ENCODE measurements around the gene FANCI.

Gene FANCI

DNA sequence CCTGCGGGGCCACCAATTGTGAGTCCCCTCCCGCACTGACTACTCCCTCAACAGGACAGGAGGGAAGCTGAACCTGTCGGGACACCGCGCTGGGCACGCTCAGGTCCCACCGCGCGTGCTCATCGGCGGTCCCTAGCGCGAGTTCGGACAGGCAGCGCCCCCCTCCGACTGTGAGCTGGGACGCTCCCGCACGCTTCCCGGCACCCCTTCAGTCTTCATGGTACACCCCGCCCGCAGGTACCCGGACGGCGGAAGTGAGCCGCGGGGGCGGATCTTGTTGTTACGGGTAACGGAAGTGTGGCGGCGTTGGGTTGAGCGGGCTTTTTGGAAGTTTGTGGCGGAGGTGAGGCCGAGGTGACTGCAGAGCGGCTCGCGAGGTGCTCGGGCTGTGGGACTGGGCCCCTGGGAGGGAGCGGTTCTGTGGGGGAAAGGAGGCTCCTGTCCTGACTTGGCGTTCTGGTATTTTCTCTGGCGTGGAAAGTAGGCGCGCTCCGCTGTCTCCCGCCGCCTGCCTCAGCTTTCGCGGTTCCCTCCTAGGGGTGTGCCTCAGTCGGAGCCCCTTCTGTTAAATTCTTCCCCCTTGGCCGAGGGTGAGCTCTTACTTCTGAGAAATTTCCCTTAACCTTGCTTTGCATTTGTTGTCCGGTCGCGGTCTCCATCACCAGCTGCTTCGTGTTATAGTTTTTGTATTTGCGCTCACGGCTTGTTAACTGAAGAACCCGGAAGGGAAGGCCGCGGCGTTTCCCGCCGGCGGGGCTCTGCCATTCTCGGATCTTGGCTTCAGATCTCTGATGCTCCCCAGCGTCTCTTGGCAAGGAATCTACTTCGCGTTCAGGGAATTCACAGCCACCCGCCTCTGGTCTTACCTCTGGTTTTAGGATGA, at the start of gene FANCI:
FANCI (plus strand) TSS at position 289 of the 883 bp plus-strand sequence. CDS start 3,669 bp downstream, outside the sequence.
- H3K27me3 ChIP-seq = peaks cover 8% of the 10 kb centered on the region
- TF ChIP-seq, protein P1, sequence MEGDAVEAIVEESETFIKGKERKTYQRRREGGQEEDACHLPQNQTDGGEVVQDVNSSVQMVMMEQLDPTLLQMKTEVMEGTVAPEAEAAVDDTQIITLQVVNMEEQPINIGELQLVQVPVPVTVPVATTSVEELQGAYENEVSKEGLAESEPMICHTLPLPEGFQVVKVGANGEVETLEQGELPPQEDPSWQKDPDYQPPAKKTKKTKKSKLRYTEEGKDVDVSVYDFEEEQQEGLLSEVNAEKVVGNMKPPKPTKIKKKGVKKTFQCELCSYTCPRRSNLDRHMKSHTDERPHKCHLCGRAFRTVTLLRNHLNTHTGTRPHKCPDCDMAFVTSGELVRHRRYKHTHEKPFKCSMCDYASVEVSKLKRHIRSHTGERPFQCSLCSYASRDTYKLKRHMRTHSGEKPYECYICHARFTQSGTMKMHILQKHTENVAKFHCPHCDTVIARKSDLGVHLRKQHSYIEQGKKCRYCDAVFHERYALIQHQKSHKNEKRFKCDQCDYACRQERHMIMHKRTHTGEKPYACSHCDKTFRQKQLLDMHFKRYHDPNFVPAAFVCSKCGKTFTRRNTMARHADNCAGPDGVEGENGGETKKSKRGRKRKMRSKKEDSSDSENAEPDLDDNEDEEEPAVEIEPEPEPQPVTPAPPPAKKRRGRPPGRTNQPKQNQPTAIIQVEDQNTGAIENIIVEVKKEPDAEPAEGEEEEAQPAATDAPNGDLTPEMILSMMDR (IDR thresholded peaks at IDR 0.05) = peak; percentile 63
- H3K36me3 ChIP-seq = no peaks in the 10 kb centered on the region
- H3K27ac ChIP-seq = peak within 1 kb of the TSS; percentile 84
- peak within 1 kb of the TSS; percentile 89 to 91 for H3K4me3 ChIP-seq (ENCODE audit: low read depth in 1 of 2, low read length in 1 of 2)
- H3K9me3 ChIP-seq = no peaks in the 10 kb centered on the region
- peaks cover 16 to 19% of the 10 kb centered on the region in 2 experiments for H3K4me1 ChIP-seq (ENCODE audit: control insufficient read depth in 1 of 2, insufficient read depth in 1 of 2, low read depth in 1 of 2, low read length in 1 of 2)

DNA sequence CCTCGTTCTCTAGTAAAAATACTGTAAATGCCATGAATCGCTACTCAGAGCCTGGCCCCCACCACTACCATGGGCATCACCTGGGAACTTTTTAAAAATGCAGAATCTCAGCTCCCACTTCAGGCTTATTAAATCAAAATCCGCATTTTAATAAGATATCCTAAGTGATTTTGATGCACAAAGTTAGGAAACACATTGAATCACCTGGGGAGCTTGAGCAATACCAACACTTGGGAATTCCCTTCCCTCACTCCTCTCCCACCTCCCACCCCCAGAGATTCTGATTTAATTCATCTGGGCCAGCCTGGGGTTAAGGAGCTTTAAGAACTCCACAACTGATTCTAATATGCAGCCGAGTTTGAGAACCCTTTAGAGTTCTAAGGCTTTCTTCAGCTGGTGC, 49.2 kb upstream of the FANCI start:
- no peaks in the 10 kb centered on the region for H3K9me3 ChIP-seq
- no peaks in the 10 kb centered on the region for H3K27me3 ChIP-seq
- H3K4me1 ChIP-seq (ENCODE audit: control insufficient read depth in 1 of 2, insufficient read depth in 1 of 2, low read depth in 1 of 2, low read length in 1 of 2) = no peaks in the 10 kb centered on the region
- H3K4me3 ChIP-seq (ENCODE audit: low read depth in 1 of 2, low read length in 1 of 2) = no peak overlapping the region
- TF ChIP-seq, protein P1 (IDR thresholded peaks at IDR 0.05) = no peak
- H3K27ac ChIP-seq = no peak overlapping the region
- H3K36me3 ChIP-seq = peaks cover 99% of the 10 kb centered on the region

DNA sequence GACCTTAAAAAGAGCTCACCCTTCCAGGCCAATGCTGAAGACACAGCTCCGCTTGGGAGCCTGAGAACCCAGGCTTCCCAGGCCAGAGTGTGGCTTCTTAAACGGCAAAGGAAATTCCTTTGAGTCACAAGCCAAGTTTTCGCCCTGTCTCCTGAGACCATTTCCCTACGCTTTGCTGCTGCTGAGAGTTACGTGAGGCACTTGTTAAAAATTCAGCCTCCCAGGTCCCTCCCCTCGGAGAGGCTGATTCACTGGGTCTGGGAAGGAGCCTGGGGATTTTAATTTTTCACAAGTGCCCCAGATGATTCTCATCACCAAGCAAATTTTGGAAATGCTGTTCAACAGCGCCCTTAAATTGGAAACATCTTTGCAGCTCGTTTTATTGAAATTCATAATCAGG, 47.9 kb upstream of the FANCI start:
- Histone ChIP-seq H3K27ac (no peak overlapping the region), H3K27me3 (no peaks in the 10 kb centered on the region), H3K4me1 (ENCODE audit: control insufficient read depth in 1 of 2, insufficient read depth in 1 of 2, low read depth in 1 of 2, low read length in 1 of 2) (no peaks in the 10 kb centered on the region), H3K9me3 (no peaks in the 10 kb centered on the region), H3K36me3 (peaks cover 99% of the 10 kb centered on the region), H3K4me3 (ENCODE audit: low read depth in 1 of 2, low read length in 1 of 2) (no peak overlapping the region)
- TF ChIP-seq, protein P1 (IDR thresholded peaks at IDR 0.05) = no peak

DNA sequence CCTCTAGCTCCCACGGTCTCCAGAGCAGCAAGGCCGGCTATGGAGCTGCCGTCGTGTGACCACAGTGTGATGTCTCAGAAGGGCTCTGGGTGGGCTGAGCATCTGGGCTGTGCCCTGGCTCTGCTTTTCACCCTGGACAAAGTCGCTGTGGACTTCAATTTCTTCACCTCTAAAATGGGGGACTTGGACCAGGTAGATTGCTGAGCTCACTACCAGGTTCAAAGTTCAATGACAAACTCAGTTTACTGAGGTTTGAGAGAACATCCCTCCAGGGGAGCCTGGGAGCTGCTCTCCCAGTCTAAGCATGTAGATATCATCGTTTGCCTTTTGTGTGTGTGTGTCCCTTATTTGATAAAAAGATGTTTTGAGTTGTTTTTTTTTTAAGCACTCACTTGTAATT, 47.5 kb upstream of the FANCI start:
- H3K27ac ChIP-seq = no peak overlapping the region

DNA sequence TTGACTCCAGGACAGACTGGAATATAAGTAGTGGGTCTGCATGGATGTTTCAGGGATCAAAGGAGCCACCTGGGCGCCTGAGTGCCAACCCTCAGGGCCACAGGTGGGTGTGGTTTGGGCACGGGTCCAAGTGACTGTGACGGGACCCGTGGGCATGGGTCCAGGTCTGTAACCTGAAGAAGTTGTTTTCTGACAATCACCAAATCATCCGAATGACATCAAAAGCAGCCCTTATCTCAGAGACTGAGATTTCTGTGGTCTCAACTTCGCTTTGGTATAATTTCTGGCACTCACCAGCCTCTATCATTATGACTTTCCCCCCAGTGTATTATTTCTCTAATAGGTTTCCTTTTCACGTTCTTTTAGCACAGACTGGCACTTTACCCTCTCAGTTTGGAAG, 46.8 kb upstream of the FANCI start:
- H3K9me3 ChIP-seq = no peaks in the 10 kb centered on the region
- no peak overlapping the region for H3K27ac ChIP-seq
- H3K36me3 ChIP-seq = peaks cover 100% of the 10 kb centered on the region
- TF ChIP-seq, protein P1 (IDR thresholded peaks at IDR 0.05) = no peak
- H3K4me1 ChIP-seq (ENCODE audit: control insufficient read depth in 1 of 2, insufficient read depth in 1 of 2, low read depth in 1 of 2, low read length in 1 of 2) = no peaks in the 10 kb centered on the region
- H3K4me3 ChIP-seq (ENCODE audit: low read depth in 1 of 2, low read length in 1 of 2) = no peak overlapping the region
- no peaks in the 10 kb centered on the region for H3K27me3 ChIP-seq

More for the DNA sequence above, 47.5 kb upstream of the FANCI start:
- TF ChIP-seq, protein P1 (IDR thresholded peaks at IDR 0.05) = no peak
- H3K4me3 ChIP-seq (ENCODE audit: low read depth in 1 of 2, low read length in 1 of 2) = no peak overlapping the region
- H3K27me3 ChIP-seq = no peaks in the 10 kb centered on the region
- H3K4me1 ChIP-seq (ENCODE audit: control insufficient read depth in 1 of 2, insufficient read depth in 1 of 2, low read depth in 1 of 2, low read length in 1 of 2) = no peaks in the 10 kb centered on the region
- H3K9me3 ChIP-seq = no peaks in the 10 kb centered on the region
- H3K36me3 ChIP-seq = peaks cover 99% of the 10 kb centered on the region

Data from neutrophil (primary cell).